IMR-90 (cell line): Measurements from ENCODE around the gene LHFPL3. TPM values are rescaled to one million over a fixed set of nuclear protein-coding genes. Genes with fewer than 3 reads are reported as not detected.

ENCODE experiments used
- ATAC-seq: fragments of 200-7000 bp; cut with Tn5 transposase; 2 replicates; pipeline ENCODE4 v1.9.1; 2020; ENCODE audit warnings: low read depth, mild to moderate bottlenecking, moderate library complexity
- BruUV-seq: library from RNA; stranded (reverse); fragments of 400-500 nt; replicated peaks from 2 replicates; lab custom pipeline; 2021; lab: Mats Ljungman, UMichigan
- CTCF ChIA-PET: fragments of 300-600 bp; formaldehyde crosslinking; extraction: SDS; loops from one replicate; lab custom pipeline; 2021; ENCODE audit warnings: antibody characterized with exemption; lab: Yijun Ruan, JAX
- POLR2A ChIA-PET: fragments of 300-600 bp; sonication (Branson Sonifier 250); formaldehyde crosslinking; loops from one replicate; lab custom pipeline; 2022; ENCODE audit warnings: antibody characterized with exemption; ENCODE audit not compliant: unreplicated experiment; lab: Charles Lee
- DNase-seq: peaks from one replicate; pipeline ENCODE4 v3.0.0; 2013
- H2AFZ ChIP-seq: replicated peaks from 2 replicates; pipeline ENCODE3; 2013; ENCODE audit warnings: low read length, mild to moderate bottlenecking; ENCODE audit not compliant: poor library complexity
- H2AK5ac ChIP-seq: 2 replicates; pipeline ENCODE4 v1.6.1; 2013; ENCODE audit warnings: low read depth, low read length, inconsistent platforms
- H2AK9ac ChIP-seq: replicated peaks from 2 replicates; pipeline ENCODE3; 2013; ENCODE audit warnings: mild to moderate bottlenecking, low read depth, low read length, moderate library complexity; ENCODE audit not compliant: poor library complexity
- H2BK120ac ChIP-seq: 2 replicates; pipeline ENCODE4 v1.6.1; 2013; ENCODE audit warnings: low read depth, low read length, inconsistent platforms
- H2BK15ac ChIP-seq: 3 replicates; pipeline ENCODE4 v1.6.1; 2013; ENCODE audit warnings: low read depth, low read length, inconsistent platforms
- H2BK20ac ChIP-seq: 2 replicates; pipeline ENCODE4 v1.6.1; 2013; ENCODE audit warnings: low read depth, mild to moderate bottlenecking, inconsistent platforms, low read length, moderate library complexity
- H2BK5ac ChIP-seq: 2 replicates; pipeline ENCODE4 v1.6.1; 2013; ENCODE audit warnings: mild to moderate bottlenecking, low read depth, low read length, inconsistent platforms; ENCODE audit not compliant: poor library complexity, severe bottlenecking
- H3K14ac ChIP-seq: replicated peaks from 2 replicates; pipeline ENCODE4 v1.6.1; 2013; ENCODE audit warnings: low read depth, low read length, inconsistent platforms
- H3K18ac ChIP-seq: 2 replicates; pipeline ENCODE4 v1.6.1; 2013; ENCODE audit warnings: low read depth, low read length, control low read depth
- H3K23ac ChIP-seq: 2 replicates; pipeline ENCODE4 v1.6.1; 2013; ENCODE audit warnings: low read depth, low read length, inconsistent platforms
- H3K27ac ChIP-seq: 2 replicates; pipeline ENCODE4 v1.5.1; 2013; ENCODE audit warnings: mild to moderate bottlenecking, control low read depth, low read length; ENCODE audit not compliant: insufficient read depth
- H3K27me3 ChIP-seq: 2 replicates; pipeline ENCODE4 v1.6.1; 2013; ENCODE audit warnings: low read length; ENCODE audit not compliant: control insufficient read depth, insufficient read depth
- H3K36me3 ChIP-seq: 2 replicates; pipeline ENCODE4 v1.6.1; 2013; ENCODE audit warnings: low read length, mixed read lengths; ENCODE audit not compliant: control insufficient read depth, insufficient read depth
- H3K4ac ChIP-seq: 2 replicates; pipeline ENCODE4 v1.6.1; 2013; ENCODE audit warnings: low read depth, low read length, inconsistent platforms
- H3K4me1 ChIP-seq: 2 replicates; pipeline ENCODE4 v1.6.1; 2013; ENCODE audit warnings: low read length, mixed read lengths; ENCODE audit not compliant: control insufficient read depth, insufficient read depth
- H3K4me2 ChIP-seq: 2 replicates; pipeline ENCODE4 v1.6.1; 2013; ENCODE audit warnings: low read depth, mild to moderate bottlenecking, control low read depth, low read length, moderate library complexity
- H3K4me3 ChIP-seq: 2 replicates; pipeline ENCODE4 v1.5.1; 2013; ENCODE audit warnings: low read depth, mild to moderate bottlenecking, control low read depth, low read length, moderate library complexity; ENCODE audit not compliant: insufficient read depth
- H3K56ac ChIP-seq: 2 replicates; pipeline ENCODE4 v1.6.1; 2013; ENCODE audit warnings: low read length, inconsistent platforms; ENCODE audit not compliant: insufficient read depth; ENCODE audit errors: extremely low read depth
- H3K79me1 ChIP-seq, 2 experiments: 2 replicates each; pipeline ENCODE4 v1.6.1; 2013; ENCODE audit warnings: low read length in 2 of 2, inconsistent platforms in 1 of 2, low read depth in 1 of 2
- H3K9ac ChIP-seq: 2 replicates; pipeline ENCODE4 v1.6.1; 2013; ENCODE audit warnings: low read depth, low read length, control low read depth
- H3K9me1 ChIP-seq: 2 replicates; pipeline ENCODE4 v1.6.1; 2013; ENCODE audit warnings: low read length, inconsistent platforms; ENCODE audit not compliant: insufficient read depth
- H3K9me3 ChIP-seq: 2 replicates; pipeline ENCODE4 v1.6.1; 2013; ENCODE audit warnings: low read length; ENCODE audit not compliant: control insufficient read depth, insufficient read depth
- H4K20me1 ChIP-seq: 2 replicates; pipeline ENCODE4 v1.6.1; 2013; ENCODE audit warnings: low read length, inconsistent platforms; ENCODE audit not compliant: insufficient read depth
- H4K5ac ChIP-seq: 2 replicates; pipeline ENCODE4 v1.6.1; 2013; ENCODE audit warnings: mild to moderate bottlenecking, low read depth, low read length, control low read depth
- H4K8ac ChIP-seq, 2 experiments: 2 replicates each; pipeline ENCODE4 v1.6.1; 2013; ENCODE audit warnings: low read depth in 2 of 2, low read length in 2 of 2, control low read depth in 1 of 2, inconsistent platforms in 1 of 2
- H4K91ac ChIP-seq: 2 replicates; pipeline ENCODE4 v1.6.1; 2013; ENCODE audit warnings: low read depth, low read length, inconsistent platforms; ENCODE audit not compliant: insufficient read depth
- CHD1 ChIP-seq: IDR thresholded peaks from 2 replicates; pipeline ENCODE4 v1.6.1; 2012; ENCODE audit warnings: low read depth, low read length, improper control_type of control experiment
- MAFK ChIP-seq: IDR thresholded peaks from 2 replicates; pipeline ENCODE4 v1.6.1; 2012; ENCODE audit warnings: low read depth, low read length, improper control_type of control experiment
- MXI1 ChIP-seq: IDR thresholded peaks from 2 replicates; pipeline ENCODE4 v1.6.1; 2012; ENCODE audit warnings: low read depth, mild to moderate bottlenecking, low read length, moderate library complexity, borderline replicate concordance
- NFE2L2 ChIP-seq: fragments of 150-350 bp; IDR thresholded peaks from 2 replicates; pipeline ENCODE4 v1.6.1; 2016; ENCODE audit warnings: low read depth, mild to moderate bottlenecking, low read length
- WGBS, 2 experiments: methylation state at CpG; one replicate each; pipeline versions ENCODE4 v1.1.5 to v1.1.7; 2013; ENCODE audit warnings: missing lambda C conversion rate in 2 of 2; ENCODE audit not compliant: insufficient read length in 1 of 2; ENCODE audit errors: extremely low coverage in 2 of 2; 5-methylcytosine and 5-hydroxymethylcytosine counted together
- dilution Hi-C: fragments of 300-500 bp; cut with HindIII; formaldehyde crosslinking; loops from one replicate; pipeline ENCODE4 v1.14.3; 2018; ENCODE audit warnings: low sequenced_read_pairs; ENCODE audit not compliant: unreplicated experiment
- in situ Hi-C: fragments of 300-500 bp; cut with MboI; formaldehyde crosslinking; loops from 3 replicates; pipeline ENCODE4 v1.14.3; 2019; ENCODE audit warnings: low sequenced_read_pairs, inconsistent platforms, mixed read lengths
- intact Hi-C: fragments of 100-400 bp; cut with micrococcal nuclease; formaldehyde crosslinking; loops from 2 replicates; pipeline ENCODE4 v1.10.0; 2022
- polyA plus RNA-seq, 3 experiments: library from polyadenylated mRNA; depleted of rRNA; stranded (reverse); fragments of >200 nt; gene quantifications; 2 replicates each; pipeline ENCODE4 v1.2.3, GENCODE V29; 2012; ENCODE audit warnings: low replicate concordance in 1 of 3
- total RNA-seq: library from RNA; depleted of rRNA; stranded (reverse); fragments of >200 nt; gene quantifications from 2 replicates; pipeline ENCODE4 v1.2.3, GENCODE V29; 2012
- TF ChIP-seq, protein P1 (sequence below): fragments of 150-350 bp; IDR thresholded peaks from 2 replicates; pipeline ENCODE4 v1.6.1; 2016; ENCODE audit warnings: low read depth, mild to moderate bottlenecking, low read length, moderate library complexity, borderline replicate concordance
- TF ChIP-seq, protein P2 (sequence below): fragments of 150-350 bp; IDR thresholded peaks from 2 replicates; pipeline ENCODE4 v1.6.1; 2017; ENCODE audit warnings: mild to moderate bottlenecking, antibody characterized with exemption, low read length, low read depth
- TF ChIP-seq, protein P3 (sequence below): conservative IDR thresholded peaks from 2 replicates; pipeline ENCODE4 v1.5.1; 2012; ENCODE audit warnings: mild to moderate bottlenecking, low read depth, low read length, improper control_type of control experiment

Gene LHFPL3
- total and polyA plus RNA-seq, 2 of the 4 experiments (the other 2 are of a cell fraction), result not detected

DNA sequence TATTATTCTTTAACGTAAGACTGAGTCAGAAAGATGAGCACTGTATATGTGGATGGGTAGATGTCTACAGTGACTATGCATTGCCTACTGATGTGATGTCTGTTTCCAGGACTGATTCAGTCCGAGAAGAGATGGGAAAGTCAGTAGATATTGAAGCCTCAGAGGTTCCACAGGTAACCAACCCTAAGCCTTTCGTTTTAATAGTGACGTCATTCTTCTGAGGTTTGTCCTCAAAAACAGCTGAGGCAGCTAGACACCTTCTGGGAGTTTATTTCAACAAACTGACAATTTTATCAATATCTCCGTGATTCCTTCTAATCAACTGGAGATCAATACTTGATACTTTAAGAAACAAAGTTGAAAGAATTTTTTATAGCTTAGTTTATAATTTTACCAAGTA is 171.6 kb downstream of the LHFPL3 start:
- Histone ChIP-seq H3K18ac (no peak overlapping the region), H4K5ac (no peak overlapping the region), H2BK5ac (no peak overlapping the region), H3K79me1 (no peaks in the 10 kb centered on the region), H3K27ac (no peak overlapping the region), H3K9me3 (peaks cover 4% of the 10 kb centered on the region), H3K56ac (no peak overlapping the region), H3K9me1 (no peaks in the 10 kb centered on the region), H3K9ac (no peak overlapping the region), H2BK120ac (no peak overlapping the region), H2BK20ac (no peak overlapping the region), H3K4me3 (no peak overlapping the region), H3K4ac (no peak overlapping the region), H2AFZ (no peak overlapping the region), H2AK5ac (no peak overlapping the region), H3K4me1 (no peaks in the 10 kb centered on the region), H4K91ac (no peak overlapping the region), H3K36me3 (no peaks in the 10 kb centered on the region), H4K8ac (no peak overlapping the region), H3K27me3 (no peaks in the 10 kb centered on the region), H3K23ac (no peak overlapping the region), H3K4me2 (no peak overlapping the region), H2BK15ac (no peak overlapping the region), H4K20me1 (no peaks in the 10 kb centered on the region), H2AK9ac (no peak overlapping the region), H3K14ac (no peak overlapping the region)
- ATAC-seq, result no peak
- no TSS peak for BruUV-seq
- DNase-seq, result no peak
- TF ChIP-seq, protein P1, sequence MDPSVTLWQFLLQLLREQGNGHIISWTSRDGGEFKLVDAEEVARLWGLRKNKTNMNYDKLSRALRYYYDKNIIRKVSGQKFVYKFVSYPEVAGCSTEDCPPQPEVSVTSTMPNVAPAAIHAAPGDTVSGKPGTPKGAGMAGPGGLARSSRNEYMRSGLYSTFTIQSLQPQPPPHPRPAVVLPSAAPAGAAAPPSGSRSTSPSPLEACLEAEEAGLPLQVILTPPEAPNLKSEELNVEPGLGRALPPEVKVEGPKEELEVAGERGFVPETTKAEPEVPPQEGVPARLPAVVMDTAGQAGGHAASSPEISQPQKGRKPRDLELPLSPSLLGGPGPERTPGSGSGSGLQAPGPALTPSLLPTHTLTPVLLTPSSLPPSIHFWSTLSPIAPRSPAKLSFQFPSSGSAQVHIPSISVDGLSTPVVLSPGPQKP, result no peak
- no peak for TF ChIP-seq MXI1
- no peak for TF ChIP-seq MAFK
- TF ChIP-seq, protein P2, sequence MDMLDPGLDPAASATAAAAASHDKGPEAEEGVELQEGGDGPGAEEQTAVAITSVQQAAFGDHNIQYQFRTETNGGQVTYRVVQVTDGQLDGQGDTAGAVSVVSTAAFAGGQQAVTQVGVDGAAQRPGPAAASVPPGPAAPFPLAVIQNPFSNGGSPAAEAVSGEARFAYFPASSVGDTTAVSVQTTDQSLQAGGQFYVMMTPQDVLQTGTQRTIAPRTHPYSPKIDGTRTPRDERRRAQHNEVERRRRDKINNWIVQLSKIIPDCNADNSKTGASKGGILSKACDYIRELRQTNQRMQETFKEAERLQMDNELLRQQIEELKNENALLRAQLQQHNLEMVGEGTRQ, result no peak
- TF ChIP-seq, protein P3, sequence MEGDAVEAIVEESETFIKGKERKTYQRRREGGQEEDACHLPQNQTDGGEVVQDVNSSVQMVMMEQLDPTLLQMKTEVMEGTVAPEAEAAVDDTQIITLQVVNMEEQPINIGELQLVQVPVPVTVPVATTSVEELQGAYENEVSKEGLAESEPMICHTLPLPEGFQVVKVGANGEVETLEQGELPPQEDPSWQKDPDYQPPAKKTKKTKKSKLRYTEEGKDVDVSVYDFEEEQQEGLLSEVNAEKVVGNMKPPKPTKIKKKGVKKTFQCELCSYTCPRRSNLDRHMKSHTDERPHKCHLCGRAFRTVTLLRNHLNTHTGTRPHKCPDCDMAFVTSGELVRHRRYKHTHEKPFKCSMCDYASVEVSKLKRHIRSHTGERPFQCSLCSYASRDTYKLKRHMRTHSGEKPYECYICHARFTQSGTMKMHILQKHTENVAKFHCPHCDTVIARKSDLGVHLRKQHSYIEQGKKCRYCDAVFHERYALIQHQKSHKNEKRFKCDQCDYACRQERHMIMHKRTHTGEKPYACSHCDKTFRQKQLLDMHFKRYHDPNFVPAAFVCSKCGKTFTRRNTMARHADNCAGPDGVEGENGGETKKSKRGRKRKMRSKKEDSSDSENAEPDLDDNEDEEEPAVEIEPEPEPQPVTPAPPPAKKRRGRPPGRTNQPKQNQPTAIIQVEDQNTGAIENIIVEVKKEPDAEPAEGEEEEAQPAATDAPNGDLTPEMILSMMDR, result no peak
- TF ChIP-seq CHD1, result no peak
- TF ChIP-seq NFE2L2, result no peak
- intact Hi-C loops, result no loop called here
- CTCF ChIA-PET, result no interaction called here
- POLR2A ChIA-PET, result no interaction called here
- WGBS, 2 experiments, result 100% methylated on average over 1 of the region's 5 CpGs; no CpG with 5 or more reads in 1 of the 2 experiments
- in situ Hi-C loops, result no loop called here
- dilution Hi-C loops, result no loop called here
